HEK293T (cell line): ENCODE results near the gene EPS8L3.

Experiments
- ARNT ChIP-seq: fragments of 450-650 bp; IDR thresholded peaks from 2 replicates; pipeline ENCODE4 v1.6.1; 2017; ENCODE audit warnings: mild to moderate bottlenecking
- BHLHE40 ChIP-seq: fragments of 450-650 bp; IDR thresholded peaks from 2 replicates; pipeline ENCODE4 v1.6.1; 2016; ENCODE audit warnings: mild to moderate bottlenecking, moderate library complexity, borderline replicate concordance
- CTBP1 ChIP-seq: fragments of 450-650 bp; IDR thresholded peaks from 2 replicates; pipeline ENCODE4 v1.6.1; 2016; ENCODE audit warnings: borderline replicate concordance
- ELF4 ChIP-seq: fragments of 450-650 bp; IDR thresholded peaks from 2 replicates; pipeline ENCODE4 v1.6.1; 2017; ENCODE audit warnings: antibody characterized with exemption
- FOXA1 ChIP-seq: fragments of 450-650 bp; IDR thresholded peaks from 2 replicates; pipeline ENCODE4 v1.6.1; 2016; ENCODE audit warnings: mild to moderate bottlenecking
- FOXK2 ChIP-seq: fragments of 450-650 bp; IDR thresholded peaks from 2 replicates; pipeline ENCODE4 v1.6.1; 2016; ENCODE audit warnings: mild to moderate bottlenecking
- FOXM1 ChIP-seq: fragments of 450-650 bp; IDR thresholded peaks from 2 replicates; pipeline ENCODE4 v1.6.1; 2017; ENCODE audit warnings: mild to moderate bottlenecking, borderline replicate concordance
- HDGF ChIP-seq: fragments of 450-650 bp; IDR thresholded peaks from 2 replicates; pipeline ENCODE4 v1.6.1; 2017; ENCODE audit warnings: antibody characterized with exemption, borderline replicate concordance
- L3MBTL2 ChIP-seq: fragments of 450-650 bp; conservative IDR thresholded peaks from 2 replicates; pipeline ENCODE4 v1.6.1; 2016; ENCODE audit warnings: mild to moderate bottlenecking
- NFRKB ChIP-seq: fragments of 450-650 bp; IDR thresholded peaks from 2 replicates; pipeline ENCODE4 v1.6.1; 2016; ENCODE audit warnings: mild to moderate bottlenecking, moderate library complexity
- SP1 ChIP-seq: fragments of 450-650 bp; IDR thresholded peaks from 2 replicates; pipeline ENCODE4 v1.6.1; 2017
- SUZ12 ChIP-seq: fragments of 450-650 bp; IDR thresholded peaks from 2 replicates; pipeline ENCODE4 v1.6.1; 2016; ENCODE audit warnings: mild to moderate bottlenecking
- TARDBP ChIP-seq: fragments of 450-650 bp; IDR thresholded peaks from 2 replicates; pipeline ENCODE4 v1.6.1; 2016

DNA sequence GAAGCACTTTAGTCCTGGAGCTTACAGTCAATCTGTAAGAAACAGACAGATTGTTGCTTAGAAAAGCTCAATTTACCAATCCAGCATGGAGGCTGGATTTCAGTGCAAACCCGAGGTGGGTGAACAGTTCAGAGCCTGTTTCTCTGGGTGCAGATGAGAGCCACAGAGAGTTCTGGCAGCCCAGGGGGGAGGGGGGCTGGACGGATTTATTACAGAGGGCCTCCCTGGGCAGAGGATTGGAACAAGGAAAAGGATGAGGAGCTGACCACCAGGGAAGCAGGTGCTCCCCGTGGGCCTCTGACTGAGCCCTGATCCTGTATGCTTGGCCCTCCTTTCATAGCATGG lies 38.0 kb upstream of the EPS8L3 start:
- TF ChIP-seq SP1 (no peak), FOXK2 (no peak), FOXM1 (no peak), BHLHE40 (no peak), FOXA1 (no peak), ELF4 (no peak), TARDBP (no peak), NFRKB (no peak), ARNT (no peak), HDGF (no peak), CTBP1 (no peak), SUZ12 (no peak), L3MBTL2 (no peak)
